IPS-20b (cell line): ENCODE measurements around the gene ATN1.

Experiments
- H3K27ac ChIP-seq: one replicate; pipeline ENCODE4 v1.5.1; 2013; ENCODE audit warnings: low read length
- H3K27me3 ChIP-seq: 2 replicates; pipeline ENCODE4 v1.6.1; 2013; ENCODE audit warnings: mild to moderate bottlenecking, low read length, inconsistent platforms; ENCODE audit not compliant: insufficient read depth
- H3K36me3 ChIP-seq: 2 replicates; pipeline ENCODE4 v1.6.1; 2013; ENCODE audit warnings: low read depth, mild to moderate bottlenecking, inconsistent platforms, low read length, moderate library complexity; ENCODE audit not compliant: insufficient read depth
- H3K4me1 ChIP-seq: 2 replicates; pipeline ENCODE4 v1.6.1; 2013; ENCODE audit warnings: mild to moderate bottlenecking, control low read depth, inconsistent platforms, low read length, moderate library complexity; ENCODE audit not compliant: insufficient read depth
- H3K4me3 ChIP-seq: 2 replicates; pipeline ENCODE4 v1.5.1; 2013; ENCODE audit warnings: mild to moderate bottlenecking, low read length, inconsistent platforms
- H3K9ac ChIP-seq: 2 replicates; pipeline ENCODE4 v1.6.1; 2013; ENCODE audit warnings: low read depth, mild to moderate bottlenecking, inconsistent platforms, low read length, moderate library complexity
- H3K9me3 ChIP-seq: 2 replicates; pipeline ENCODE4 v1.6.1; 2013; ENCODE audit warnings: mild to moderate bottlenecking, low read depth, low read length, inconsistent platforms; ENCODE audit not compliant: insufficient read depth

Gene ATN1

GRCh38 chr12:6951551-6952120 lies 23.9 kb downstream of the ATN1 start:
- Histone ChIP-seq H3K4me3 (no peak overlapping the region), H3K36me3 (no peaks in the 10 kb centered on the region), H3K4me1 (peaks cover 7% of the 10 kb centered on the region; the same call in 1 of the 2 replicates), H3K9me3 (no peaks in the 10 kb centered on the region), H3K9ac (no peak overlapping the region), H3K27ac (no peak overlapping the region), H3K27me3 (no peaks in the 10 kb centered on the region)

GRCh38 chr12:6952121-6952862 lies 24.5 kb downstream of the ATN1 start:
- Histone ChIP-seq H3K4me3 (no peak overlapping the region), H3K9me3 (no peaks in the 10 kb centered on the region), H3K4me1 (peaks cover 3% of the 10 kb centered on the region; the same call in 1 of the 2 replicates), H3K27me3 (no peaks in the 10 kb centered on the region), H3K9ac (no peak overlapping the region), H3K27ac (no peak overlapping the region), H3K36me3 (no peaks in the 10 kb centered on the region)

- no peaks in the 10 kb centered on the region for H3K27me3 ChIP-seq
Observed at GRCh38 chr12:6952863-6953441, 25.2 kb downstream of the ATN1 start.

GRCh38 chr12:6953442-6954315 lies 25.9 kb downstream of the ATN1 start:
- Histone ChIP-seq H3K27me3 (no peaks in the 10 kb centered on the region), H3K27ac (no peak overlapping the region), H3K9me3 (no peaks in the 10 kb centered on the region), H3K36me3 (no peaks in the 10 kb centered on the region), H3K4me3 (no peak overlapping the region), H3K9ac (no peak overlapping the region), H3K4me1 (peaks cover 3% of the 10 kb centered on the region; the same call in 1 of the 2 replicates)

More at GRCh38 chr12:6952863-6953441, 25.2 kb downstream of the ATN1 start:
- Histone ChIP-seq H3K27ac (no peak overlapping the region), H3K4me1 (peaks cover 3% of the 10 kb centered on the region; the same call in 1 of the 2 replicates), H3K9me3 (no peaks in the 10 kb centered on the region), H3K9ac (no peak overlapping the region), H3K36me3 (no peaks in the 10 kb centered on the region), H3K4me3 (no peak overlapping the region)

GRCh38 chr12:6954316-6955107 lies 26.8 kb downstream of the ATN1 start:
- Histone ChIP-seq H3K9me3 (no peaks in the 10 kb centered on the region), H3K4me1 (peaks cover 3% of the 10 kb centered on the region; the same call in 1 of the 2 replicates), H3K27me3 (no peaks in the 10 kb centered on the region), H3K9ac (no peak overlapping the region), H3K36me3 (no peaks in the 10 kb centered on the region), H3K4me3 (no peak overlapping the region), H3K27ac (no peak overlapping the region)

- Histone ChIP-seq H3K27ac (no peak overlapping the region), H3K36me3 (no peaks in the 10 kb centered on the region), H3K27me3 (no peaks in the 10 kb centered on the region), H3K4me3 (no peak overlapping the region), H3K9ac (no peak overlapping the region), H3K4me1 (peaks cover 3% of the 10 kb centered on the region; the same call in 1 of the 2 replicates), H3K9me3 (no peaks in the 10 kb centered on the region)
Observed at GRCh38 chr12:6955108-6956020, 27.6 kb downstream of the ATN1 start.

- H3K4me3 ChIP-seq: no peak overlapping the region
- no peaks in the 10 kb centered on the region for H3K9me3 ChIP-seq
- no peaks in the 10 kb centered on the region for H3K27me3 ChIP-seq
- H3K4me1 ChIP-seq: peaks cover 8% of the 10 kb centered on the region; the same call in 1 of the 2 replicates
- H3K36me3 ChIP-seq: no peaks in the 10 kb centered on the region
- no peak overlapping the region for H3K9ac ChIP-seq
- H3K27ac ChIP-seq: no peak overlapping the region
Observed at GRCh38 chr12:6956021-6956727, 28.4 kb downstream of the ATN1 start.

- Histone ChIP-seq H3K4me1 (peaks cover 18% of the 10 kb centered on the region; the same call in 1 of the 2 replicates), H3K36me3 (no peaks in the 10 kb centered on the region), H3K27ac (no peak overlapping the region), H3K9ac (no peak overlapping the region), H3K27me3 (no peaks in the 10 kb centered on the region), H3K9me3 (no peaks in the 10 kb centered on the region), H3K4me3 (no peak overlapping the region)
Observed at GRCh38 chr12:6957151-6957701, 29.5 kb downstream of the ATN1 start.

- Histone ChIP-seq H3K4me1 (peaks cover 24% of the 10 kb centered on the region; the same call in 1 of the 2 replicates), H3K27me3 (no peaks in the 10 kb centered on the region), H3K36me3 (no peaks in the 10 kb centered on the region), H3K9me3 (no peaks in the 10 kb centered on the region), H3K9ac (no peak overlapping the region; the same call in 1 of the 2 replicates), H3K27ac (no peak overlapping the region), H3K4me3 (no peak overlapping the region)
Observed at GRCh38 chr12:6957741-6958608, 30.2 kb downstream of the ATN1 start.
